NCI-H146 treated with DMSO at 0.1 percent for 48 hours (cell line): ENCODE results near the gene TUNAR.

Experiments used
- DNase-seq: peaks from one replicate; lab custom pipeline; 2025; ENCODE audit not compliant: unreplicated experiment; lab: John Stamatoyannopoulos, UW

Gene TUNAR

GRCh38 chr14:95871531-95871930 is 5.1 kb upstream of the TUNAR start:
- peak; percentile 87 for DNase-seq

GRCh38 chr14:95872777-95873176 is 3.9 kb upstream of the TUNAR start:
- DNase-seq, result no peak

- DNase-seq, result peak; percentile 17
Observed at GRCh38 chr14:95875831-95876760, 536 bp upstream of the TUNAR start.

GRCh38 chr14:95877633-95878032 is 1.0 kb downstream of the TUNAR start:
- no peak for DNase-seq

- no peak for DNase-seq
Observed at GRCh38 chr14:95884377-95884776, 7.7 kb downstream of the TUNAR start.

- DNase-seq, result no peak
Observed at GRCh38 chr14:95885278-95885677, 8.6 kb downstream of the TUNAR start.

- no peak for DNase-seq
Observed at GRCh38 chr14:95885866-95886265, 9.2 kb downstream of the TUNAR start.

GRCh38 chr14:95886366-95887056 is 9.9 kb downstream of the TUNAR start:
- no peak for DNase-seq

GRCh38 chr14:95887351-95887750 is 10.7 kb downstream of the TUNAR start:
- no peak for DNase-seq

GRCh38 chr14:95889236-95889979 is 12.8 kb downstream of the TUNAR start:
- no peak for DNase-seq

- no peak for DNase-seq
Observed at GRCh38 chr14:95891742-95892141, 15.1 kb downstream of the TUNAR start.

GRCh38 chr14:95892142-95892541 is 15.5 kb downstream of the TUNAR start:
- DNase-seq, result no peak

- DNase-seq, result no peak
Observed at GRCh38 chr14:95895720-95896119, 19.1 kb downstream of the TUNAR start.

- no peak for DNase-seq
Observed at GRCh38 chr14:95896498-95897135, 20.0 kb downstream of the TUNAR start.

- no peak for DNase-seq
Observed at GRCh38 chr14:95897280-95897679, 20.6 kb downstream of the TUNAR start.

GRCh38 chr14:95901054-95901453 is 24.4 kb downstream of the TUNAR start:
- DNase-seq, result no peak

GRCh38 chr14:95902273-95902826 is 25.7 kb downstream of the TUNAR start:
- no peak for DNase-seq

GRCh38 chr14:95903165-95903564 is 26.5 kb downstream of the TUNAR start:
- no peak for DNase-seq

GRCh38 chr14:95903616-95904107 is 27.0 kb downstream of the TUNAR start:
- DNase-seq, result peak; percentile 0

- no peak for DNase-seq
Observed at GRCh38 chr14:95906591-95906990, 30.0 kb downstream of the TUNAR start.

- DNase-seq, result no peak
Observed at GRCh38 chr14:95910628-95911027, 34.0 kb downstream of the TUNAR start.
